Osteocyte (in vitro differentiated cells): ENCODE data around the gene PGF. TPM values are rescaled to one million over a fixed set of nuclear protein-coding genes. Genes with fewer than 3 reads are reported as not detected.
A peak's percentile ranks its signal among the peaks of the same experiment; 100 is the strongest.

Source experiments
- DNase-seq: peaks from one replicate; pipeline ENCODE4 v3.0.0; 2021; ENCODE audit warnings: mixed read lengths; ENCODE audit not compliant: unreplicated experiment; ENCODE audit errors: extremely low spot score
- H3K27ac Mint-ChIP-seq: one replicate; pipeline ENCODE4 v1.8.0; 2021; ENCODE audit warnings: mild to moderate bottlenecking, mixed read lengths; ENCODE audit not compliant: unreplicated experiment
- H3K27me3 Mint-ChIP-seq: one replicate; pipeline ENCODE4 v1.8.0; 2021; ENCODE audit warnings: mixed read lengths; ENCODE audit not compliant: unreplicated experiment
- H3K36me3 Mint-ChIP-seq: one replicate; pipeline ENCODE4 v1.8.0; 2021; ENCODE audit warnings: mixed read lengths; ENCODE audit not compliant: unreplicated experiment
- H3K4me1 Mint-ChIP-seq: one replicate; pipeline ENCODE4 v1.8.0; 2021; ENCODE audit warnings: mixed read lengths; ENCODE audit not compliant: unreplicated experiment
- H3K4me3 Mint-ChIP-seq: one replicate; pipeline ENCODE4 v1.8.0; 2021; ENCODE audit warnings: mild to moderate bottlenecking, moderate library complexity, mixed read lengths; ENCODE audit not compliant: unreplicated experiment
- H3K9me3 Mint-ChIP-seq: one replicate; pipeline ENCODE4 v1.8.0; 2021; ENCODE audit warnings: mixed read lengths; ENCODE audit not compliant: unreplicated experiment
- CTCF ChIP-seq: fragments of 200-600 bp; sonication (generic); IDR thresholded peaks from 2 replicates; pipeline ENCODE4 v1.5.0; 2021; ENCODE audit warnings: antibody characterized with exemption, mild to moderate bottlenecking, moderate library complexity
- total RNA-seq: library from RNA; stranded (reverse); gene quantifications from 2 replicates; pipeline ENCODE4 v1.2.1, GENCODE V29; 2021

The PGF gene
- total RNA-seq, 1 donor from 2014 or later = 3.9 TPM

DNA sequence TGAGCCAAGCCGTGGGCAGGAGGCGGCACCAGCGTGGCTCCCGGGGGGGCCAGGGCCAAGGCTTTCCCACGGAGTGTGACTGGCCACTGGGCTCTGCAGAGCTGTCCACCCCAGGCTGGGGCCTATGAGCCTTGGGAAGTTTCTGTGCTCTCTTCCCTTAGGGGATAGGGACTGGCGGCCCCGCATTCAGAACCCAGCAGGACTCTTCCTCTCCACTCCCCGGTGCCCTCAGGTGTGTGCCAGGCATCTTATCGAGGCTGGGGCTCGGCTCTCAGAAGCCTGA, 29.6 kb upstream of the PGF start:
- TF ChIP-seq CTCF = no peak
- H3K27me3 Mint-ChIP-seq = no peaks in the 10 kb centered on the region
- peaks cover 70% of the 10 kb centered on the region for H3K4me1 Mint-ChIP-seq
- no peak for DNase-seq
- H3K27ac Mint-ChIP-seq = peak overlapping the region; percentile 65
- no peaks in the 10 kb centered on the region for H3K36me3 Mint-ChIP-seq
- H3K4me3 Mint-ChIP-seq = no peak overlapping the region
- no peaks in the 10 kb centered on the region for H3K9me3 Mint-ChIP-seq

DNA sequence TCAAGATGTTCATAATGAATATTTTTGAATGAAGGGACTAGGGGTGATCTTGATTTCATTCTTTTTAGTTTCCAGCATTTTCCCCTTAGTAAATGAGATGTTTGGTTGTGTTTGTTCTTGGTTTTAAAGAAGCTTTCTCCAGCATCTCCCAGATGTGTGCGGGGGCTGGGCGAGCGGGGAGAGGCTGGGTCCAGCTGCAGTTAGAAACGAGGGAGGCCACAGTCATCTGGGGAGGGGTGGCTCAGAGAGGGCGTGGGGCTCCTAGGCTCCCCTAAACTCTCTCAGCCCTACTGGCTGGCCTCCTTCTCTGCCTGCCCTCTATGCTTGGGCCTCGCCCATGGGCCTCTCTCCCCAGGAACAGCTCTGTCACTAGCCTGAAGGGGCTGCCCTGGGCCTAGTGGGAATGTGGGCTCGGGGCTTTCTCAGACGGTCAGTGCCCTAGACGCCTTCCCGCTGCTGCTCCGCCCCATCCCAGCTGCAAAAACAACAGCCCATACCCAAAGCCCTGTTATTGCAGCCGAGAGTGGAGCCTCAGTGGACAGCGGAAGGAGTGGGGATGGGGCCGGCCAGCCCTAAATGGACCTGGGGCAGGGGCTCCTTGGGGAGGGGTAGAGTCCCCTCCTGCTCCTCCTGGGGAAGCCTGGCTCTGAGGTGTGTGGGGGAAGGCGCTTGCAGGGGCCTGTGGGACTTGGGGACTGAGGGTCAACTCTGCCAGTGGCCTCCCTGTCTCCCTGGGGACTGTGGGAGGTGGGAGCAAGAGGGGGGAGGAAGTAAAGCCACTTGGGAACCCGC, 29.0 kb upstream of the PGF start:
- no peaks in the 10 kb centered on the region for H3K27me3 Mint-ChIP-seq
- no peak for DNase-seq
- no peaks in the 10 kb centered on the region for H3K36me3 Mint-ChIP-seq
- no peak for TF ChIP-seq CTCF
- H3K9me3 Mint-ChIP-seq = no peaks in the 10 kb centered on the region
- peak overlapping the region; percentile 2 for H3K4me3 Mint-ChIP-seq
- peaks cover 75% of the 10 kb centered on the region for H3K4me1 Mint-ChIP-seq
- peak overlapping the region; percentile 65 for H3K27ac Mint-ChIP-seq

DNA sequence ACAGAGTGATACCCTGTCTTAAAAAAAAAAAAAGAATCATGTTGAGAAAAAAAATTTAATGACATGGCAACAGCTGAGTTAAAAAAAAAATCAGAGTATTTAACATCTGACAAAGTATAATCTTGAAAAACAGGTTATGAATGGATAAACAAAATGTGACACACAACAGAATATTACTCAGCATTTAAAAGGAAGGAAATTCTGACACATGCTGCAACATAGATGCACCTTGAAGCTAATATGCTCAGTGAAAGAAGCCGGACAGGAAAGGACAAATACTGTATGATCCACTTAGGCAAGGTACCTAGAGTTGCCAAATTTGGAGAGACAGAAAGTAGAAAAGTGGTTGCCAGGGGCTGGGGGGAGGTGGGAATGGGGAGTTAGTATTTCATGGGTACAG, 27.9 kb upstream of the PGF start:
- H3K4me3 Mint-ChIP-seq = no peak overlapping the region
- DNase-seq = no peak
- no peaks in the 10 kb centered on the region for H3K27me3 Mint-ChIP-seq
- TF ChIP-seq CTCF = no peak
- no peaks in the 10 kb centered on the region for H3K36me3 Mint-ChIP-seq
- H3K27ac Mint-ChIP-seq = no peak overlapping the region
- H3K9me3 Mint-ChIP-seq = no peaks in the 10 kb centered on the region
- peaks cover 80% of the 10 kb centered on the region for H3K4me1 Mint-ChIP-seq

GRCh38 chr14:74982661-74983060, 27.3 kb upstream of the PGF start:
- peaks cover 78% of the 10 kb centered on the region for H3K4me1 Mint-ChIP-seq
- no peaks in the 10 kb centered on the region for H3K9me3 Mint-ChIP-seq
- no peaks in the 10 kb centered on the region for H3K27me3 Mint-ChIP-seq
- no peaks in the 10 kb centered on the region for H3K36me3 Mint-ChIP-seq
- H3K4me3 Mint-ChIP-seq = no peak overlapping the region
- DNase-seq = no peak
- no peak overlapping the region for H3K27ac Mint-ChIP-seq
- no peak for TF ChIP-seq CTCF

GRCh38 chr14:74981833-74982232, 26.4 kb upstream of the PGF start:
- TF ChIP-seq CTCF = no peak
- no peak for DNase-seq
- Mint-ChIP-seq H3K4me1 (peaks cover 78% of the 10 kb centered on the region), H3K27ac (peak overlapping the region; percentile 92), H3K36me3 (no peaks in the 10 kb centered on the region), H3K9me3 (no peaks in the 10 kb centered on the region), H3K4me3 (no peak overlapping the region), H3K27me3 (peaks cover 2% of the 10 kb centered on the region)
